ENCODE results near the gene CARD11.
A peak's percentile ranks its signal among the peaks of the same experiment; 100 is the strongest.

CARD11 gene

DNA sequence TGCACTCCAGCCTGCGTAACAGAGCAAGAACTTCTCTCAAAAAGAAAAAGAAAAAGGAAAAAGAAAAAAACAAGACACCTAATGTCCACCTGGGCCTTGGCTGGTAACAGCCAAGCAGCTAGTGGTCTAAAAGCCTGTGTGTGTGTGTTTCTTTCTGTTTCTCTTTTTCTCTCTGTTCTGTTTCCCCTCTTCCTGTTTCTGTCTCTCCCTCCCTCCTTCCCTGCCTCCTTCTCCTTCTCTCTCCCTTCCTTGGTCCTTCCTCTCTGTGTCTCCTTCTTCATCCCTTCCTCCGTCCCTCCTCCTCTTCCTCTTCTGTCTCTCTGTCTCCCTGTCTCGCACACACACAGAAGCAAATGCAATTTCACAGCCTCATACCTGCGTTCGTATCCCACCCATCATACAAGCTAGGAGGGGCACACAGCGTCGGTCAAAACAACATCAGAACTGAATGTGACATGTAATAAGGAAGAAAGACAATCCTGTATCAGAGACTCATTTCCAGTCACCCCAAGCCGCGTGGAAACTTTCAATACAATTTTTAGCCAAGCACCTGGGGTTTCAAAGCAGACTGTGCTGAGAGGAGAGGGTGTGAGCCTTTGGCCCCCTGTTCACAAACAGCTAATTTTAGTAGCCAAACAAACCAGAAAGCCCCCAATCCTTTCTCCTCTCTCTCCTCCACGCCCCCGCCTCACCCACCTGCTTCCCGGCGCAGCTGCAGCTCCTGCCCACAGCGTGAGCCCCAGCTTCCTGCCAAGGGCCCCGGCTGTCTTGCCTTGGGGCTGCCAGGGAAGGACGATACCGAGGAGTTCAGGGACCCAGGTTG, 149.3 kb downstream of the CARD11 start:
- no peaks in the 10 kb centered on the region for H4K20me1 ChIP-seq (ENCODE audit: insufficient read depth, low read length, poor library complexity, severe bottlenecking)
- H3K27me3 ChIP-seq (ENCODE audit: insufficient read depth, low read length, poor library complexity, severe bottlenecking) = no peaks in the 10 kb centered on the region
- peak overlapping the region; percentile 59 for H3K9ac ChIP-seq (ENCODE audit: low read depth, low read length, poor library complexity, severe bottlenecking)
- H3K9me3 ChIP-seq (ENCODE audit: insufficient read depth, low read depth, low read length) = no peaks in the 10 kb centered on the region
- no peak for TF ChIP-seq EZH2phosphoT487 (IDR thresholded peaks at IDR 0.05; ENCODE audit: borderline replicate concordance)
- TF ChIP-seq, protein P1, sequence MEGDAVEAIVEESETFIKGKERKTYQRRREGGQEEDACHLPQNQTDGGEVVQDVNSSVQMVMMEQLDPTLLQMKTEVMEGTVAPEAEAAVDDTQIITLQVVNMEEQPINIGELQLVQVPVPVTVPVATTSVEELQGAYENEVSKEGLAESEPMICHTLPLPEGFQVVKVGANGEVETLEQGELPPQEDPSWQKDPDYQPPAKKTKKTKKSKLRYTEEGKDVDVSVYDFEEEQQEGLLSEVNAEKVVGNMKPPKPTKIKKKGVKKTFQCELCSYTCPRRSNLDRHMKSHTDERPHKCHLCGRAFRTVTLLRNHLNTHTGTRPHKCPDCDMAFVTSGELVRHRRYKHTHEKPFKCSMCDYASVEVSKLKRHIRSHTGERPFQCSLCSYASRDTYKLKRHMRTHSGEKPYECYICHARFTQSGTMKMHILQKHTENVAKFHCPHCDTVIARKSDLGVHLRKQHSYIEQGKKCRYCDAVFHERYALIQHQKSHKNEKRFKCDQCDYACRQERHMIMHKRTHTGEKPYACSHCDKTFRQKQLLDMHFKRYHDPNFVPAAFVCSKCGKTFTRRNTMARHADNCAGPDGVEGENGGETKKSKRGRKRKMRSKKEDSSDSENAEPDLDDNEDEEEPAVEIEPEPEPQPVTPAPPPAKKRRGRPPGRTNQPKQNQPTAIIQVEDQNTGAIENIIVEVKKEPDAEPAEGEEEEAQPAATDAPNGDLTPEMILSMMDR (conservative IDR thresholded peaks at IDR 0.05; ENCODE audit: low read length) = no peak
- H3K36me3 ChIP-seq (ENCODE audit: insufficient read depth, low read length) = no peaks in the 10 kb centered on the region
- peak overlapping the region; percentile 70 for H3K4me2 ChIP-seq (ENCODE audit: low read depth, low read length, poor library complexity, severe bottlenecking)
- H3K9me2 ChIP-seq (replicated peaks; ENCODE audit: low read depth, low read length) = no peaks in the 10 kb centered on the region
- peak overlapping the region; percentile 63 for H3K4me3 ChIP-seq (ENCODE audit: low read length, poor library complexity, severe bottlenecking)
- peak overlapping the region; percentile 92 for H2AFZ ChIP-seq (ENCODE audit: low read length)
- H3K4me1 ChIP-seq (ENCODE audit: insufficient read depth, low read length, poor library complexity, severe bottlenecking) = peaks cover 20% of the 10 kb centered on the region
- H3F3A ChIP-seq (ENCODE audit: low read depth) = no peaks in the 10 kb centered on the region
- H3K79me2 ChIP-seq (ENCODE audit: insufficient read depth, low read length) = no peaks in the 10 kb centered on the region

DNA sequence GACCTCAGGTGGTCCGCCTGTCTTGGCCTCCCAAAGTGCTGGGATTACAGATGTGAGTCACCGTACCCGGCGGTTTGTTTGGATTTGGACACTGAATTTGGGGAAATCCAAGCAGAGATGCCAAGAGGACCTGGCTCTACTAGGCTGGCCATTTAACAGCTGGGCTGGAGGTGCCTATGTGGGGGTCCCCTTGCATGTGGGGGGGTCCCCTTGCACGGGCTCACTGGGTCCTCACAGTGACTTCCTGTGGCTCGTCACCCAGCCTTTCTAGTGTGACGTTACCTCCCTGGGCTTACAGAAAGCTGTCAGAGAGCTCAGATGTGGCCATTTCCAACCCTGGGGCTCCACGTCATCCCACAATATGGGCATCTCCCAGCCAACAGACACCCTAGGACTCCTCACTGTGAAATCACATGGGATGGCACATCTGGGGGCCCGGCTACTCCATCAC, 150.2 kb downstream of the CARD11 start:
- Histone ChIP-seq H3K4me2 (ENCODE audit: low read depth, low read length, poor library complexity, severe bottlenecking) (peak overlapping the region; percentile 70), H3K9me3 (ENCODE audit: insufficient read depth, low read depth, low read length) (no peaks in the 10 kb centered on the region), H3F3A (ENCODE audit: low read depth) (no peaks in the 10 kb centered on the region), H3K36me3 (ENCODE audit: insufficient read depth, low read length) (no peaks in the 10 kb centered on the region), H3K4me3 (ENCODE audit: low read length, poor library complexity, severe bottlenecking) (no peak overlapping the region), H2AFZ (ENCODE audit: low read length) (no peak overlapping the region), H3K4me1 (ENCODE audit: insufficient read depth, low read length, poor library complexity, severe bottlenecking) (peaks cover 20% of the 10 kb centered on the region), H3K79me2 (ENCODE audit: insufficient read depth, low read length) (no peaks in the 10 kb centered on the region), H3K9me2 (replicated peaks; ENCODE audit: low read depth, low read length) (no peaks in the 10 kb centered on the region), H3K27me3 (ENCODE audit: insufficient read depth, low read length, poor library complexity, severe bottlenecking) (no peaks in the 10 kb centered on the region), H4K20me1 (ENCODE audit: insufficient read depth, low read length, poor library complexity, severe bottlenecking) (no peaks in the 10 kb centered on the region), H3K9ac (ENCODE audit: low read depth, low read length, poor library complexity, severe bottlenecking) (peak overlapping the region; percentile 38)
- TF ChIP-seq, protein P1 (conservative IDR thresholded peaks at IDR 0.05; ENCODE audit: low read length) = no peak
- TF ChIP-seq EZH2phosphoT487 (IDR thresholded peaks at IDR 0.05; ENCODE audit: borderline replicate concordance) = no peak

DNA sequence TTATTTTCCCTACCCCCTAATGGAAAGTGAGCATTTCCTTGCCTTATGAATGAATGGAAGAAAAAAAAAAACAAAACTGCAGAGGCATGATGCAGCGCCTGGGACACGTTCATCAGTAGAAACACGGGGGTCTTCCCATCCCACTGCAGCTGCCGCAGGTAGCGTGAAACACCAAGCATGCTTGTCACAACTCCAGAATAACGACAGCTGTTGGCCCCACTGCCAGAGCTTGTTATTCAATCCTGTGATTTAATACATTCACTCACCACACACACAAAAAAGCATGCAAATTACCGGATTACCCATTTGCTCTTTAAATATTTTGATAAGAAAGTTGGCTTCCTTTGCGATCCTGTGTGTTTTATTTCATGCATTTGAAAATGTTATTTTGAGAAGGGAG, 151.1 kb downstream of the CARD11 start:
- H3K79me2 ChIP-seq (ENCODE audit: insufficient read depth, low read length) = no peaks in the 10 kb centered on the region
- peaks cover 20% of the 10 kb centered on the region for H3K4me1 ChIP-seq (ENCODE audit: insufficient read depth, low read length, poor library complexity, severe bottlenecking)
- TF ChIP-seq, protein P1 (conservative IDR thresholded peaks at IDR 0.05; ENCODE audit: low read length) = no peak
- TF ChIP-seq EZH2phosphoT487 (IDR thresholded peaks at IDR 0.05; ENCODE audit: borderline replicate concordance) = no peak
- H2AFZ ChIP-seq (ENCODE audit: low read length) = no peak overlapping the region
- no peak overlapping the region for H3K9ac ChIP-seq (ENCODE audit: low read depth, low read length, poor library complexity, severe bottlenecking)
- H3K36me3 ChIP-seq (ENCODE audit: insufficient read depth, low read length) = no peaks in the 10 kb centered on the region
- no peaks in the 10 kb centered on the region for H4K20me1 ChIP-seq (ENCODE audit: insufficient read depth, low read length, poor library complexity, severe bottlenecking)
- H3K27me3 ChIP-seq (ENCODE audit: insufficient read depth, low read length, poor library complexity, severe bottlenecking) = no peaks in the 10 kb centered on the region
- no peak overlapping the region for H3K4me3 ChIP-seq (ENCODE audit: low read length, poor library complexity, severe bottlenecking)
- no peaks in the 10 kb centered on the region for H3K9me3 ChIP-seq (ENCODE audit: insufficient read depth, low read depth, low read length)
- H3F3A ChIP-seq (ENCODE audit: low read depth) = no peaks in the 10 kb centered on the region
- no peaks in the 10 kb centered on the region for H3K9me2 ChIP-seq (replicated peaks; ENCODE audit: low read depth, low read length)
- H3K4me2 ChIP-seq (ENCODE audit: low read depth, low read length, poor library complexity, severe bottlenecking) = no peak overlapping the region
